Right renal cortex interstitium (tissue), 3 donors: ENCODE data around the gene TEDC1. TPM values are rescaled to one million over a fixed set of nuclear protein-coding genes. Genes with fewer than 3 reads are reported as not detected.

ENCODE experiments used
- DNase-seq, 3 donors: peaks; one replicate each; pipeline ENCODE4 v3.0.0-alpha.2; 2013; ENCODE audit warnings: low read depth in 3 of 3, low spot score in 2 of 3
- polyA plus RNA-seq, 3 donors: library from polyadenylated mRNA; unstranded; fragments of 120-200 nt; gene quantifications; one replicate each; pipeline ENCODE4 v1.2.1, GENCODE V29; 2013; ENCODE audit not compliant: insufficient read length in 3 of 3

Gene TEDC1
- polyA plus RNA-seq, 3 donors = 3.8 to 6.3 (median 4.7) TPM

GRCh38 chr14:105473033-105473676 lies 17.9 kb upstream of the TEDC1 start:
- no peak for DNase-seq

- DNase-seq = peak; percentile 82 to 92 (median 86)
These were observed 17.2 kb upstream of the TEDC1 start for GRCh38 chr14:105473677-105474482.

GRCh38 chr14:105474483-105475268 lies 16.4 kb upstream of the TEDC1 start, which contains the start of gene CRIP2:
Gene CRIP2 (plus strand): TSS chr14:105474821. CDS start chr14:105474863, 42 bp downstream.
- no peak for DNase-seq

GRCh38 chr14:105475269-105476096 lies 15.6 kb upstream of the TEDC1 start:
- no peak for DNase-seq

GRCh38 chr14:105476097-105476830 lies 14.8 kb upstream of the TEDC1 start:
- DNase-seq = no peak

GRCh38 chr14:105476831-105477659 lies 14.0 kb upstream of the TEDC1 start:
- no peak for DNase-seq

GRCh38 chr14:105477660-105478397 lies 13.2 kb upstream of the TEDC1 start:
- no peak for DNase-seq

GRCh38 chr14:105478398-105479251 lies 12.4 kb upstream of the TEDC1 start:
- no peak for DNase-seq

- no peak for DNase-seq
These were observed 11.5 kb upstream of the TEDC1 start for GRCh38 chr14:105479431-105480158.

GRCh38 chr14:105480199-105480746 lies 10.8 kb upstream of the TEDC1 start:
- no peak for DNase-seq

GRCh38 chr14:105480807-105481801 lies 9.9 kb upstream of the TEDC1 start:
- peak; percentile 81 to 91 (median 86) for DNase-seq

GRCh38 chr14:105481886-105482457 lies 9.1 kb upstream of the TEDC1 start:
- DNase-seq = peak; percentile 92 to 95 (median 93)

- no peak for DNase-seq
These were observed 8.4 kb upstream of the TEDC1 start for GRCh38 chr14:105482486-105483110.
